ENCODE data around the gene MAST4.

Gene MAST4

DNA sequence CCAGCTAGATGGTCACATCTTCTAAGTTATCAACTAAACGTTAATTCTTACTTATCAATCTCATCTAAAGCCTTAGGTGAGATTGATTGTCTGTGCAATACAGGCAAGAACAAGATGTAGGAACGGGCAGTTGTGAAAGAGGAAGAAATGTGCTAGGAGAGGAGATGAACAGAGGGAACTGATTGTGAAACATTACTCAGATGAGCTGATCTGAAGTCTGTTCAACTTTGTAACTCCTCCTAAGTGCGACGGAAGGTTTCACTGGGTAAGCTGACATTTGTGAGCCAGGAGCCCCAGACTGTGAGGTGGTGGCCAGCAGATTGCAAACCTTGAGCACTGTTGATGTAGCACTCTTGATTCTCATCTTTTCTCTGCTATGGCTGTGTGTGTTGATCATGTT lies 396.4 kb downstream of the MAST4 start:
- Mint-ChIP-seq H3K27ac (no peak overlapping the region), H3K4me3 (no peak overlapping the region), H3K9me3 (no peaks in the 10 kb centered on the region), H3K36me3 (ENCODE audit: low read depth) (no peaks in the 10 kb centered on the region), H3K4me1 (peaks cover 5% of the 10 kb centered on the region), H3K27me3 (ENCODE audit: low read depth) (no peaks in the 10 kb centered on the region)
- TF ChIP-seq CTCF (IDR thresholded peaks at IDR 0.05; ENCODE audit: unreplicated experiment in 3 of 3), result no peak

DNA sequence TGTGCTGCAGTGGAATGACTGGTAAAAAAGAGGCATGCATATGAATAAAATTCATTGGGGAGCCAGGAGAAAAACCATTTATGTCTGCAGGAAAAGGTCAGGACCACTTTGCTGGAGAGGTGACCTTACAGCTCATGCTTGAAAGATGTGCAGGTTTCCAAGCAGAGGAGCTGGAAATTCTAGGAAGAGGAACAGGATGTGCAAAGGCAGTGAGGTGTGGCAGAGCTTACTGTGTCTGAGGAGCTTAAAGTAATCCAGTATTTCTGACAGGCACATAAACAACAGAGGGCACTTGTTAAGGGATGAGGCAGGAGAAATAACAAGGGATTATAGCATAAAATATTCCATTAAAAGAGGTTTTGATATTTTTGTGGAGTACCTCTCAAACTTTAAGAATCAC lies 397.3 kb downstream of the MAST4 start:
- Mint-ChIP-seq H3K27me3 (ENCODE audit: low read depth) (no peaks in the 10 kb centered on the region), H3K36me3 (ENCODE audit: low read depth) (no peaks in the 10 kb centered on the region), H3K4me1 (no peaks in the 10 kb centered on the region), H3K4me3 (no peak overlapping the region), H3K9me3 (no peaks in the 10 kb centered on the region), H3K27ac (no peak overlapping the region)
- TF ChIP-seq CTCF (IDR thresholded peaks at IDR 0.05; ENCODE audit: unreplicated experiment in 3 of 3), result no peak

DNA sequence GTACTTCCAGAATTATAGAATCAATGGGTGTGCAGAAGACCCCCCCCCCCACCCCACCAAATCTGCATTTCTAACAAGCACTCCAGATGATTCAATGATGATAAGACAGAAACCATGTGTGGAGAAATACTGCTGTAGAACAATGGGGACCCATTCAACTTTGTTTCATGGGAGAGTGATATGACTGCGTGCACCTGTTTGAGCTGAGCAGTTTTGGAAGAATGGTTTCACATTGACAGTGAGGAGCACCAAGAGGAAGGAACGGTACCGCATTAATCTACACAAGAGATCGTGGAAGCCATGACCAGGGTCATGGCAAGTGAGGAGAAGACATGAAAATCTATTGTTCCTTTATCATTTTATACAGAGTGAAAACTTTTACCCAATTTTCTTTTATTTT lies 397.7 kb downstream of the MAST4 start:
- peaks cover under 1% of the 10 kb centered on the region for H3K27me3 Mint-ChIP-seq (ENCODE audit: low read depth)
- no peaks in the 10 kb centered on the region for H3K36me3 Mint-ChIP-seq (ENCODE audit: low read depth)
- no peak overlapping the region for H3K4me3 Mint-ChIP-seq
- no peaks in the 10 kb centered on the region for H3K4me1 Mint-ChIP-seq
- no peaks in the 10 kb centered on the region for H3K9me3 Mint-ChIP-seq
- no peak overlapping the region for H3K27ac Mint-ChIP-seq
- no peak for TF ChIP-seq CTCF (IDR thresholded peaks at IDR 0.05; ENCODE audit: unreplicated experiment in 3 of 3)

DNA sequence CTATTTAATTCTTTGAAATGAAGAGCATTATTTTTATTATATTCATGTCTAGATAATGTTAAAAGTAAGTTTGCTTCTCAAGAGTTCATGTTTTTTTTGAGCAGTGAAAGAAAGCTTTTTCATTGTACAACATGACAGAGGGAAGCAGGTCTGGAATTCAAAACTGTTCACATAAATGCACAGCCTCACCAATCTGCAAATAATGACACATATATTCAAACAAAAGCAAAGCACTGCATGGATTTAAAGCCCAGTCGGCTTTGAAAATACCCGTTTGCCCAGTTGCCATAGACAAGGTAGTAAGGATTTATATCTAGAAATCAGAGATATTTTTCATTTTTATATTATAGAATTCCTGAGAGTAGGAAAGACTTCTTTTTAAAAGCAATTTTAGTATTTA lies 398.6 kb downstream of the MAST4 start:
- Mint-ChIP-seq H3K4me3 (no peak overlapping the region), H3K27me3 (ENCODE audit: low read depth) (peaks cover 4% of the 10 kb centered on the region), H3K4me1 (no peaks in the 10 kb centered on the region), H3K27ac (no peak overlapping the region), H3K9me3 (no peaks in the 10 kb centered on the region), H3K36me3 (ENCODE audit: low read depth) (no peaks in the 10 kb centered on the region)
- TF ChIP-seq CTCF (IDR thresholded peaks at IDR 0.05; ENCODE audit: unreplicated experiment in 3 of 3), result no peak

DNA sequence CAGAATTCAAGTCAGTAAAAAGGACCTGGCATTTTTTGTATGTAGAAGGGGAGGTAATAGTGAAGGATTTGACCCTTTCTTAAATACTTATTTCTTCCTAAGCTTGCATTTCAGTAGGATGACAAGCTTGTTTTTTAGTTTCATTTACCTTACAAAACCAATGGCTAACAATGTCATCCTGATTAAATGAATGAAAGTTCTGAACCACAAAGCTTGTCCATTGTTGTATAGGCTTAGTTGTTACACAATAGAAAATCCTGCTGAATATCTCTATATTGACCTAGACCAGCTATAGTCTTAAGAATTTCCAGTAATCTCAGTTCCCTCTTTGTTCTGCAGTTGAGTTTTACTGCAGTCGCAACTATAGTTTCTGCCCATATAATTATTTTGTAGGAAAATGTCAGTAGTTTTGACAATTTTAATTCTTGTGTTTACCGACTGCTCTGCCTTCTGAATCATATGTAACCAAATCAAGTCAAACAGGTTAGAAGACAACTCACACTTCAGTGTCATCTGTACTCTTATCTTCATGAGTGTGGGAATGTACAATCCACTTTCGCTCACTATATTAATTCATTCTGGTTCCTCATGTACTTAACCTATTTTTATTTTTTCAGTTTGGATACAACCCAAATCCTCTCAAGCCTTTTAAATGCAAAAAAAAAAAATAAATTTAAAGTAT lies 404.7 kb downstream of the MAST4 start:
- no peak overlapping the region for H3K27ac Mint-ChIP-seq
- peaks cover 4% of the 10 kb centered on the region for H3K27me3 Mint-ChIP-seq (ENCODE audit: low read depth)
- H3K36me3 Mint-ChIP-seq (ENCODE audit: low read depth), result no peaks in the 10 kb centered on the region
- no peaks in the 10 kb centered on the region for H3K9me3 Mint-ChIP-seq
- H3K4me1 Mint-ChIP-seq, result peaks cover 16% of the 10 kb centered on the region
- no peak overlapping the region for H3K4me3 Mint-ChIP-seq
- TF ChIP-seq CTCF (IDR thresholded peaks at IDR 0.05; ENCODE audit: unreplicated experiment in 3 of 3), result no peak

Data from nephron (organoid).